T-helper 22 cell (primary cell): ENCODE data around the gene RAB1B.

Experiments used
- DNase-seq: peaks from one replicate; pipeline ENCODE4 v3.0.0-alpha.2; 2020; ENCODE audit warnings: low read depth

The RAB1B gene

DNA sequence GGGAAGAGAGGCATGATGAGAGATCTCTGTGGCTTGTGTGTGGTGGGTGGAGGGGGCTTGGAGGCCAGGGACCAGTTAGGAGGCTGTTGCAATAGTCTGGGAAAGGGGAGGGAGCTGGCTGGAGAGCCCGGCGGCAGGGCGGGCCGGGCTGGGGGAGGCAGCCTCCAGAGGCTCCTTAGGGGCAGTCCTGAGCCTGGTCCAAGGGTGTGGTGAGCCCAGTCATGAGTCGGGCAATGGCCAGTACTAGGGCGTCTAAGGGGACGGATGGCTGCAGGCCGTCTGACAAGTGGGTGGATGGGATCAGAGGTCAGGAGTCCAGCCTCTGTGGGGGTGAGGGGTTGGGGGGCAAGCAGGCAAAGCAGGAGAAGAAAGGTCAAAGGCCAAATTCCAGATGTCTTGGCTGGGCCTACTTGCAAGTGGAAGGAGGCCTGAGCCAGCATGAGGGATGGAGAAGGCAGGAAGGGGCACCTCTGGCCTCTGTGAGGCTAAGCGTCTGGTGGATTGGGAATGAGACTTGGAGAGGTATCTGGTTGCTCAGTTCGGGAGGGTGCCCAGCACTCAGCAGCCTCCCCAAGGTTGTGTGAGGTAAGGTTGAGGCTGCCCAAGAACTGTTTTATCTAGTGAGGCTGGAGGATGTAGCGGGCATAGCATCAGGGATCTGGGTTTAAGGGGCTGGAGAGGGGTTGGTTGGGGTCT is 54.4 kb downstream of the RAB1B start:
- no peak for DNase-seq

DNA sequence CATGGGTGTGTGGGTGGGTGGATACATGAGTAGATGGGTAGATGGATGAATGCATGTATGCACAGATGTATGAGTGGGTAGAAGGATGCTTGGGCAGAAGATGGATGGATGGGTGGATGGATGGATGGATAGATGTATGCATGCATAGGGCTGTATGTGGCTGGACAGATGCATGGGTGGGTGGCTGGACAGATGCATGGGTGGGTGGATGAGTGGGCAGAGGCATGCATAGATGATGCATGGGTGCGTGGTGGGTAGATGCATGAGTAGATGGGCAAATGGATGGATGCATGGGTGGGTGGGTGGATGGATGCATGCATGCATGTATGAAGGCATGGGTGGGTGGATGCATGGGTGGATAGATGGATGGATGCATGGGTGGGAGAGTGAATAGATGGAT is 55.2 kb downstream of the RAB1B start:
- DNase-seq = no peak

DNA sequence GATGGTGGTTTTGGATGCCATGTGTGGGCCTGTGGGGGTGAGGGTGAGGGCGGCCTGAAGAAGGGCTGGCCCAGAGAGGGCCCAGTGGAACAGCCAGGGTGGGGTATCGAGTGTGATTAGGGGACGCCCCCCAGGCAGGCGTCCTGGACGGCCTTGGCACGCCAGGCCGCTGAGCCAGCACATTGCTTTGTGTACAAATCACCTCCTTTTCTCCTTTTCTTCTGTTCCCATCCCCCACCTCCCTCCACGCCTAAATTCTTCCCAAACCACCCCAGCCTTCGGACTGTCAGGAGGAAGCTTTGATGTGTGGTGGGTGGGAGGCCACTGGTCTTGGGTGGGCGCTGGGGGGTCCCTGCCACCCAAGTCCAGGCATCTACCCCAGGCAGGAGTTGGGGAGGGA is 56.2 kb downstream of the RAB1B start:
- no peak for DNase-seq

DNA sequence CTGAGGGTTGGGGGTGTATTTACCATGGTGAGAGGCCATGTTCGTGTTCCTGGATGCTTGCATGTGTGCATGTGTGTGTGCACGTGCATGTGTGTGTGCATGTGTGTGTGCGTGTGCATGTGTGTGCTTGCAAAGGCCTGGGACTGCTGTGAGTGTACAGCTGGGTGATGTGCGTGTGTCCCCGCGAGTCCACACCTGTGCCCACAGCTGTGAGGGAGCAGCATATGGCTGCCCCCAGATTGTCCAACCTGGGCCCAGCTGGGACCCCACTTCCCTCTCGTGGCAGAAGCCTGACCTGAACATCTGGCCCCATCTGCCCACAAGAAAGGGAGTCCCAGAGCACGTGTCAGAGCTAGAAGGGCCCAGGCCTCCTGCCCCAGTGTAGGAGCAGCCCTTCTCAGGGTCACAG is 56.8 kb downstream of the RAB1B start:
- no peak for DNase-seq

DNA sequence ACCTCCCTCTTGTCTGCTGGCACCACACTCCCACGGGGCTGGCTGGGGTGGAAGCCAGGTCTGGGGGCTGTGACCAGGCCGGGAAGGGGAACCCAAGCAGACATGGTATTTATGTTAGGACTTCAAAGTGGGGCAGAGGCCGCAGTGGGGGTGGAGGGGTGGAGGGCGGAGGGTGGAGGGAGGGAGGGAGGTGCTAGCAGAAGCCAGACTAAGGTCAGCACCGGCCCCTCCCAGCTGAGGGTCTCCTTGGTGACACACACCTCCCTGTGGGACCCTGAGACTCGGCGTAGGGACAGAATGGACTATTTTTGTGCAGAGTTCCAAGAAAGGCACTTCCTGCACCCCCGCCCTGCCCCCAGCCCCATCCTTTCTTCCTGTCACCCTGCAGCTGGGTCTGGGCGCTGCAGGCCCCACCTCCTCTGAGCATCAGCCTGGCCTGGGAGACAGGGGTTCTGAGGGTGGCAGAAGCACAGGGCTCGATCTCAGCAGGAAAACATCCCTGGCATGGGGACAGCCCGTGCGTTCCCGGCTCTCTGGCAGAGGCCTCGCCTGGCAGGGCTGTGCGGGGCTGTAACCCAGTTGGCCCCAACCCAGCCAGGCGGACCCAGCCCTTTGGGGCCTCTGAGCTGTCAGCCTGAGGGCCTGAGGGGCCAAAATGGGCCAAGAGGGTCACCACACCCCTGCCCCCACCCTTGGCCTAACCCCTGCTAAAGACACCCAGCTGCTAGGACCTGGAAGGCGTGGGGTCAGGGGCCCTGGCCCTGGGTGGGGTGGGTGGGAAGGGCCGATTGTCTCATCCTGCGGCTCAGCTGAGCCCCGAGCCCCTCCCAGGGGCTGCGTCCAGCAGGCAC is 58.0 kb downstream of the RAB1B start:
- DNase-seq = no peak
